AG08396 (cell line): Measurements from ENCODE around the gene GLRX5.
A peak's percentile ranks its signal among the peaks of the same experiment; 100 is the strongest.

ENCODE experiments used
- DNase-seq: peaks from one replicate; pipeline ENCODE4 v3.0.0; 2012; ENCODE audit warnings: low spot score, mixed read lengths

The GLRX5 gene

DNA sequence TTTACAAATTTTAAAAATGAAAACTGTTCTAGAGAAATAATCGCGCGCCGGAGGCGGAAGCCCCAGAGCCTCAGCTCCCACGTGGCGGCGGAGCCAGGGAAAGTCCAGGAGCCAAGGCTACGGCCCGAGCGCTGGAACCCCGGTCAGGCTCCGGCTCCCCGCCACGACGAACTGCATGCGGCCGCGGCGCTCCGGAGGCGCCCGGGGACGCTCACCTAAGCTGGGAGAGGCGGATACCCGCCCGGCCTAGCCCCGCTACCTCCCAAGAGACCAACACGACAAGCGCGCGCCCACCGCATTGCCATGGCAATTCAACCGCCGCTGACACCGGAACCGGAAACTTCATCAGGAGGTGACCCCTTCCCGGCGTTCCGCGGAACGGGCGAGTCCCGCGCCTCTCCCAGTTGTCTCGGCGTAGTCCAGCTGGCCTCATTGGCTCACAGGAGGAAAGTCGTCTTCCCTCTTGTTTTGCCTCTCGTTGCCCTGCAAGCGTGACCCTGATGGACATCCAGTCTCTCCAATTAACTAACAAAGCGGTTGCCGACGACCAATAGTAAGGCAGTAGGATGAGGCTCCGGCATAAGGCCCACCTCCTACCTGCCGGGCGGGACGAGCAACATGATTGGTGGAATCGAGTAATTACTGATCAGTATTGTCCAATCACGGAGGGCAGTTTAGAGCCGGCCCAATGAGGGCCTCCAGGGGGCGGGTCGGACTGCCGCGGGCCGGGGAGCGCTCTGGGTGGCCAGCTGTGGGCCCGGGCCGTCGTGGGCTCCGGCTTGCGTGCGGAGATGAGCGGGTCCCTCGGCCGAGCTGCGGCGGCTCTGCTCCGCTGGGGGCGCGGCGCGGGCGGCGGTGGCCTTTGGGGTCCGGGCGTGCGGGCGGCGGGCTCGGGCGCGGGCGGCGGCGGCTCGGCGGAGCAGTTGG is at the start of gene GLRX5:
Gene GLRX5 (plus strand): TSS at position 752 of the 927 bp plus-strand sequence. CDS start 40 bp downstream, at position 792.
- DNase-seq, result peak; percentile 99

DNA sequence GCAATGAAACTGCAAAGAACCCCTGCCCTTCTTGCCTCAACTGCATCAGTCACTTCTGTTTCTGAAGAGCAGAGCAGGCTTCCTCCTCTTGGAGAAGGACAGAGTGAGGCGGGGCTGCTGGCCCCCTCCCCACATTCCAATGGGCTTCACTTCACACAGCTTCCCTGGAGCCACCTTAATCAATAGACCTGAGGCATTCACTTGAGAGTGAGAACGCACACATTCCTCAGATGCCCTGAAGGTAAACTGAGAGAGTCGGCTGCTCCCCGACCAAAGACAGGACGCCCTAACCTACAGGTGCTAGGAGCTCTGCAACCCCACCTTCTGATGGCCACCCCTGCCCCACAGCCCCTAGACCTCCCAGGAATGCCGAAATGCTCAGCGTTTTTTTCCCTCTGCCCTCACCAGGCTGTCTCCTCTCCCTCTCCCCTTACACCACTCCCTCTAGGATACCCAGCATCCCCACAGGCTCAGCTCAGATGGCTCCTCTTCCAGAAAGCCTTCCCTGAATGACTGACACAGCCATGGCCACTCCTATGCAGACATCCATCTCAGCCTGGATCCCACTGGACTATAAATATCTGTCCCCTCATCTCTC is 49.5 kb upstream of the GLRX5 start:
- no peak for DNase-seq

DNA sequence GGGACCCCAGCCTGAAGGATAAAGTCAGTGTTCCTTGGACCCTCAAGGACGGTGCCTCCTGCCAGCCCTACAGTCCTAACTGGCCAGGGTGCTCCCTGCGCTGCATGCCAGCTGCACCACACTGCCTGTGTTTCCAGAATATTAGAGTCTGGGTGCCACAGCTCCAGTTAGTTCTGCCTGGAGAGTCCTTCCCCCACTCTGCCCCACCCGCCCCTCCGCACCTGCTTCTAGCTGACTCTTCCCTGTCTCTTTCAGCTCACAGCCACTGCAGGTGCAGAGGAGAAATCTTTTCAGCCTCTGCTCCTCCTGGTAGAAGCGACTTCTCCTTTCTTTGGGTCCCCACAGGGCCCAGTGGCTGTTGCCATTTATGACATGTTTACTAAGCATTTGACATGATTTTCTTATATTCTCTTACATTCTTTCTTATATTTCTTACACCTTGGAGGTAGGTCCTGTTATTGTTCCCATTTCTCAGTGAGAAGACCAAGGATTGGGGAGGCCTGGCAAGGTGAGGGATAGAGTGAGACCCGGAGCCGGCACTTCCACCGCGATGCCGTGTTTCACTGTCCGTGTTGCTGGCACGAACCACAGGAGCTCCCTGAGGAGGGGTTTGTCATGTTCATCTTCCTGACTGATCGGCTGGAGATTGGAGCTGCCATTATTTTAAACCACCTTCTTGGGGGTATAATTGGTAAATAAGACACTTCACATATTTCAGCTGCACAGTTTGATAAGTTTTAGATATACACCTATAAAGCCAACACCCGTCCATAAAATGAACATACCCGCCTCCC is 47.8 kb upstream of the GLRX5 start:
- DNase-seq, result no peak

DNA sequence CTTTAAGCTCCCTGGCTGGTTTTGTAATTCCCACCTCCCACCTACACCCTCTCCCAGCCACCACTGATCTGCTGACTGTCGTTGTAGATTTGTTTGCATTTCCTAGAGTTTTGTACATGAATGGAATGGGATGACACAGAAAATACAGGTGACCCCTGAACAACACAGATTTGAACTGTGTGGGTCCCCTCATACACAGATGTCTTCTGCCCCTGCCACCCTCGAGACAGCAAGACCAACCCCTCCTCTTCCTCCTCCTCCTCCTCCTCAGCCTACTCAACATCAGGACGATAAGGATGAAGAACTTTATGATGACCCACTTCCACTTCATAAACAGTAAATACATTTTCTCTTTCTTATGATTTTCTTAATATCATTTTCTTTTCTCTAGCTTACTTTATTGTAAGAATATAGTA is 47.2 kb upstream of the GLRX5 start:
- DNase-seq, result no peak

DNA sequence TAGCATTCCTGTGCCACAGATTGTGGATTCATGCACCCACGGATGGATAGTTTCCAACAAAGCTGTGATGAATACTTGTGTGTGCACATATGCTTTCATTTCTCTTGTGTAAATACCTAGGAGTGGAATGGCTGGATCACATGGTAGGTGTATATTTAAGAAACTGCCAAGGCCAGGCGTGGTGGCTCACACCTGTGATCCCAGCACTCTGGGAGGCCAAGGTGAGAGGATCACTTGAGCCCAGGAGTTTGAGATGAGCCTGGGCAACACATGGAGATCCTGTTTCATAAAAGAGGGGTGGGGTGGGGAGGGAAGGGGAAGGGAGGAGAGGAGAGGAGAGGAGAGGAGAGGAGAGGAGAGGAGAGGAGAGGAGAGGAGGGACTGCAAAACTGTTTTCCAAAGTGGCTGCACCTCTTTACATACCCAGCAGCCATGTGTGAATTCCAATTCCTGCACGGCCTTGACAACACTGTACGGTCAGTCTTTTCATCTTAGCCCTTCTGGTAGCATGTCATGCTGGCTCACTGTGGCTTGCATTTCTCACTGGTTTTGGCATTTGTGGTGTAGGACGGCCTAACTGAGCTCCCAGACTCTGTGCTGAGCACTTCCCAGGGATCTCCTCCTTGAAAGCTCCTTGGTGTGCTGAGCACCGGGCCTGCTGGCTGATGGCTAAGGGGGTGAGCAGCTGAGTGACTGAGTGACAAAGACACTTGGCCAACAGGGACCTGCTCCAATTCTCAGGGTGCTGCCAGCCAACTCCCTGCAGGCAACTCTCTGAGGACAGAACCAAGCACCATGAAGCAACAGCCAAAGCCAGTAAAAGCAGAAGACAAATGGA is 46.3 kb upstream of the GLRX5 start:
- DNase-seq, result peak; percentile 46

DNA sequence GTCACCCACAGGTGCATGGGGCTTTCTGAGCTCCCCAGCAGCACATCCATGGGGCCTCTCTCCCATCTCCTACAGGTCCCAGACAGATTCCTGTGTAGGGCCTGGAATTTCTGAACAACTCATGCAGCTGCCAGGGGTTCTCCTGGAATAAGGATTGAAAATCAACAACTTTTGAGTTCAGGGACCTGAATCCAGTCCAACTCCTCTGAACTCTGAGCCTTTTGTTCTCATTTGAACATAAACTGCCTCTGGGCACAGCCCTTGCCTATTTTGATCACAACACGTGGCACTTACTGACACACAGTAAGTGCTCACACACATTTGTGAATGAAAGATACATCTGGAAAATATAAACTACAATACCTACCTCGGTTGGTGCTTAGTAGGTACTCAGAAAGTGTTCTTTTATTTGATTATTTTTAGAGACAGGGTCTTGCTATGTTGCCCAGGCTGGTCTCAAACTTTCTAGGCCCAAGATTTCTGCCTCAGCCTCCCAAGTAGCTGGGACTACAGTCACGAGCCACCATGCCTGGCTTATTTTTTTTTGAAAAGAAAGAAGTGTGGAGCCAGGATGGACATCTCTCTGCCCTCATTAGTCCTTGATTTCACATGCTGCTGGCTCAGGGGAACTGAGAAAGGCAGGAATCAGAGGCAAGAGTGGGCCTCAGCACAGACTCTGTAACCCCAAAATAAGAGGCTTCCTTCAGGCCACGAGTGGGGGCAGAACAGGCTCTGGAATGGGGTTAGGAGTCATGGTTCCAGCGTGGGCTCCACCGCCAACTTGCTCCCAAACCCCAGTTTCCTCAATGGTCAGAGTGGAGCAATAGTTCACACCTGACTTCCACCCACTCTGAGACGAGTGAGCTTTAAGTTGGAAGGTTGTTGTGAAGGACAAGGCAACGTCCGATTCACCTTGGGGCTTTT is 45.4 kb upstream of the GLRX5 start:
- DNase-seq, result no peak

DNA sequence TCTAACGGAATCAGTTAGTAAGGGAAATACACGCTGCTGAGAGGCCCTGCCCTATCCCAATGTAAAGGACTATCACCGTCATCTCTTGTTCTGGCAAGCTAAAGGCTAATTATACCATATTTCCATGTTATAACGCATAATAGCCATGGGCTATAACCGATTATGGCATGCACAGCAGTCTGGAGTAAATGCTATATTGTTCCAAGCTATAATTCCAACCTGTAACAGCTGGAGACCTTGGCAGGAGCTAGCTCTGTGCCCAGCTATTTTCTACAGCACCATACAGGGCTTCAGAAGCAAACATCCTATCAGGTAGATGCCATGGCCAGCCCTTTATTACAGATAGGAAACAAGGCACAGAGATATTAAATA is 44.7 kb upstream of the GLRX5 start:
- no peak for DNase-seq

DNA sequence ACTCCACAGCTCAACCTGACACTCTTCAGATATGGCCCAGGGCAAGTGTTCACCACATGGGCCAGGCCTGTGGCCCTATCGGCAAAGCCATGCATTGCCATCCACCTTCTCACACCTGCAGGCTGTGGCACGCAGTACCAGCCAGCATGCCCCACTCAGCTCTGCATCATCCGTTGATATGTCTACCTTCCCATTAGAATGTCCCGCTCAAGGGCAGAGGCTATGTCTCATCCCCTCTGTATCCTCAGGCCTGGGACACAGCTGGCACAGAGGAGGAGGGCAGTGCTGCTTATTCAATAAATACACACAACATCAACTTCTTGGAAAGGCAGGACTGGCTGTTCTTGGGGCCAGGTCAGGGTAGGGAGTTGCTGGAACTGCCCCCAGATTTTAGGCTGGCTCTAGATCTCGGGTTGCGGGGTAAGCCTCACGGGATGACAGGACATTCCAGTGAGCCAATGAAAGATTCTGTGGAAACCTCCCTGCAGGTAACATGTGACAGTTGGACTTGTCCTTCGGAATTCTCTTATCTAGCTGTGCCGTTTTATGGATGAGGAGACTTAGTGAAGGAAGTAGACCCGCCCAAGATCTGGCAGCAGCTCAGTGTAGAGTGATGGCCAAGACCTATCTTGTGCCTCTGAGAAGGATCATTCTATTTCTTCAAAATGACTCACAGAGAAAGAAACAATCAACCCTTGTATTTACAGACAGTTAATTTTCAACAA is 44.0 kb upstream of the GLRX5 start:
- DNase-seq, result no peak

DNA sequence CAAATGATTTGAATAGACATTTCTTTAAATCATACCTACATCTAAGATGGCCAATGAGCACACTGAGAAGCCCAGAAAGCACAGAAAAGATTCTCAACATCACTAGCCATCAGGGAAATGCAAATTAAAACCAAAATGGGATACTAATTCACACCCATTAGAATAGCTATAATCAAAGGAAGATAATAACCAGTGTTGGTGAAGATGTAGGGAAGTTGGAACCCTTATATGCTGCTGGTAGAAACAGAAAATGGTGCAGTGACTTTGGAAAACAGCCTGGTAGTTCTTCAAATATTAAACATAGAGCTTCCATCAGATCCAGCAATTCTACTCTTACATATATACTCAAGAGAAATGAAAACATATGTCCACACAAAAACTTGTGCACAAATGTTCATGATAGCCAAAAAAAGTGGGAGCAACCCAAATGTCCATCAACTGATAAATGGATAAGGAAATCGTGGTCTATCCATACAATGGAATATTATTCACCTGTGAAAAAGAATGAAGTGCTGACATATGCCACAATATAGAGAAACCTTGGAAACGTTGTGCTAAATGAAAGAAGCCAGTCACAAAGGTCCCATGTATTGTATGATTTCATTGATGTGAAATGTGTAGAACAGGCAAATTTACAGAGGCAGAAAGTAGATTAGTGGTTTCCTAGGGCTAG is 42.8 kb upstream of the GLRX5 start:
- DNase-seq, result no peak

DNA sequence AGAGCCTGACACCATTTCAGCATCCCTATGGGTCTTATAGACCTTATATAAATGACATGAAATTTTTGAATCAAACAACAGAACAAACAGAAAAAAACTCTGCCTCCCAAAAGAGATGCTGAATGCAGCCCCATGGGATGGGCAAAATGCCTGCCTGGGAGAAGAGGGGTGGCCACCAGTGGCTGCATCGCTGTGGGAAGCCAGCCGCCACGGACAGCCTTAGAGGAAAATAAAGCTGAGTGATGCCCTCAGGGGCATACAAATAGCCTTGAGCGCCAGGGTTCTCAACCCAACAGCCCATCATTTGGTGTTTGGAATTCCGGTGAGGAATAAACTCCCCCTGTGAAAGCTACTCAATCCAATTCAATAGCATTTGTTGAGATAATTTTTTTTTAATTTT is 41.3 kb upstream of the GLRX5 start:
- no peak for DNase-seq

DNA sequence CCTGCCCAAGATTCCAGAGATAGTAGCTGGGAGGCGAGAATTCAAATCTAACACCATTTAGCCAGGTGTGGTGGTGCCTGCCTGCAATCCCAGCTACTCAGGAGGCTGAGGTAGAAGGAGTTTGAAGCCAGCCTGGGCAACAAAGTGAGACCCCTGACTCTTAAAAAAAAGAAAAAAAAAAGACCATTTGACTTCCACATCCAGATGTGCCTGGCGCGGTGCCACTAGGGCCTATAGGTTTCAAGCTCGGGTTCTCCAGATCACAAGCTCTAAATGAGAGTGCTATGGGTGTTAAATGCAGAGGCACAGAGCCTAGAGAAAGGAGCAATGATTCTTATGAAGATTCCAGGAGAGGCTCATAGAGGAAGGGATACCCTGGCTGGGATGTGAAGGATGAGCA is 40.9 kb upstream of the GLRX5 start:
- DNase-seq, result no peak

DNA sequence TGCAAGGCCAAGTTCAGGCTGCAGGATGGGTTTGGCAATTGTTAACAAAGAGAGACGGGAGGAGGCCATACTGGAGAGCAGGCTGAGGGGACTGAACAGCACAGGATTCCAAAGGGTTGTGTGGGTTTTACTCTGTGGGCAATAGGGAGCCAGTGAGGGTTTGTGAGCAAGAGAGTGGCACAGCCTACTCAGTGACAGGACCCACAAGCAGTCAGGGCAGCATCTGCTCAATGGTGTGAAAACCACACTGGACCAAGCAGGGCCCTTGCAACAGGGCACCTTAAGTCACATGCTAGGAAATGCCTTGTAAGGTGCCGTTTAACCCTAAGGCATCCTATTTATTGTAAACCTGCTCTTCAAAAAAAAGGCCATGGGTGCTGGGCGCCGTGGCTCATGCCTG is 40.4 kb upstream of the GLRX5 start:
- no peak for DNase-seq

DNA sequence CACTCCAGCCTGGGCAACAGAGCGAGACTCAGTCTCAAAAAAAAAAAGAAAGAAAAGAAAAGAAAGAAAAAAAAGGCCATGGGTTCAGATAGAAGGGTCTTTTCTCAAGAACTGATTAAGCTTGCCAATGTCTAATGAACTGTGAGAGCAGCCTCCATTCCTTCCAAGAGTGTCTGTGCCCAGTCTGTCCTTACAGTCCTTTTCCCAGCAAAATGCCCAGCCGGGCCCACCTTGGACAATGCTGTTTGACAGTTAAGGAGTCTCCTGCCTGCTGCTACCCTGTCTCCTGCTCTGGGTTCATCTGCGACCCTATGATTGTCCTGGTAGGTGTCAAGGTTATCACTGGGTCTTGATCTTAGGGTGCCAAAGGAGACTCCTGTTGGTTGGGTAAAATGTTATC is 39.8 kb upstream of the GLRX5 start:
- no peak for DNase-seq

DNA sequence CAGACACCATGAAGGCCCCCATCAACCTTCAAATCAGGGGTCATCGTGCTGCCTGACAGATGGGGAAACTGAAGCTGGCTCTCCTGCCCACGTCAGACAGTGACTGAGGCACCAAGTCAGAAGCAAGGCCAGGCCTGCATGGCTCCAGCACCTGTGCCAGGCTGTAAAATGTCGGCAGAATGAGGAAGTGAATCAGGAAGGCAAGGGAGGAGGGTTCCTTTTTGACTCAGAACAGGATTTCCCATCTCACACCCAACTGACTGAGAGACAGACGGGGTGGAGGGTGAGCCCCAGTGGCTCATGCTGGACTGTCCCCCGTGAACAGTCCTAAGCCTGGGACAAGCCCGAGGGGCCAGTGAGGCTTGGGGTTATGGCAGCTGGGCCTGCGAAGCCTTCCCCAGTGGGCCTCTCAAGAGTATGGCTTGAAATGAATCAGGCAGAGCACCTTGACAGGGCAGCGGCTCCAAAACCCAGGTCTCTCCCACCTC is 39.3 kb upstream of the GLRX5 start:
- DNase-seq, result no peak

DNA sequence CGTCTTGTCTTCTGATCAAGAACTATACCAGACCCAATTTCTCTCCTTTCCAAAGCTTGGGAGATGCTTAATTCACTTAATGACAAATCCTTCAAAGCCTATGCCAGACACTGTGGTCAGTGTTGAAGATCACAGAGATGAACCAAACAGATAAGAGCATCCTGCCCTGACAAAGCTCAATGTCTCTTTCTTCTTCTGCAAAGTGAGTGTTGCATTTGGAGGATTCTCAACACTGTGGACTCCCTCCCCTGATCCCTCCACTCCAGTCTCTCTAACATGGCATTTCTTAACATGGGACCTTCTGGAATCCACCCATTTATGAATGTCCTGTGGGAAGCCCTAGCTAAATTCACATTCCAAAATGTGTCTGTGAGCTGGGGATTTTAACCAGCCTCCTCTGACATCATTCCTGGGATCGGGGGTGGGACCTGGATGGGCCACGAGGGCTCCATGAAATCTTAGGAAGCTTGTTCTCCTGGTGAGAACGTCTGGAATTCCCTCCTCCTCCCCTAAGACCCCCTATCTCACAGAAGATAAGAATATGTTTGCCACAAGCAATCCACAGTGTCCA is 38.7 kb upstream of the GLRX5 start:
- DNase-seq, result no peak

DNA sequence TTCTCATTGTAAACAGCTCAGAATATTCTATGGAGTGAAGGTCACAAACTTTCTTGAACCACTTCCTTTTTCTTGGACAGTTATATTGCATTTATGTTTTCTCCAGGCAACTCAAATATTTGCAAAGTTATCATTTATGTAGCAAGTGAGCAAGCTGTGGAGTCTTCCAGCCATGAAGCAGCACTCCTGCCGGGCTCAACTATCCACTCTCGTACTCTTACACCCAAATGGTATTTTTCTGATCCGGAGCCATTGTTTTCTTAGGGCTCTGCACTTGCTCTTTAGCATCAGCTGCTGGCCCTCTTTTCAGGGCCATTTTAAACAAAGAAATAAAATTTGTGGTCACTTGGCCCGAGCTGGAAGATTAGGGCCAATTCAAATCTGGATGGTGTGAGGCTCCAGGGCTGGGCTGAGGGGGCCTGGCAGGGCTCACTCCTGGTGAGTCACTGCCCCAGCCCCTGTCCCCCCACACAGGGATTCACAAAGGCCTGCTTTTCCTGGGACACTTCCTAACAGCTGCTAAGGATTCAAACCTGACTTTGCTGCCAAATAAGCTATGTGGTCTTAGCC is 38.1 kb upstream of the GLRX5 start:
- DNase-seq, result peak; percentile 25

DNA sequence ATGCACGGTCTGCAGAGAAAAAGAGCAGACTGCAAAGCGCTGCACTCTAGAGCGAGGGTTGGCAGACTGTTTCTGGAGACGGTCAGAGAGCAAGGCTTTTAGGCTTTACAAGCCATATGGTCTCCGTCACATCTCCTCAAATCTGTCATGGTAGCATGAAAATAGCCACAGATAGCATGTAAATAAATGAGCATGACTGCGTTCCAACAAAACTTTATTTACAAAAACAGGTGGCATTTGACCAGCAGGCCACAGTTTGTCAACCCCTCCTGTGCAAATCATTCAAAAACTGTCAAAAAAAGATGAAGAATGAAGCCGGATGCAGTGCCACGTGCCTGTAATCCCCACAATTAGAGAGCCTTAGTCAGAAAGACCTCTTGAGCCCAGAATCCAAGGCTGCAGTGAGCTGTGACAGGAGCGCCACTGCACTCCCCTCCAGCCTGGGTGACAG is 37.3 kb upstream of the GLRX5 start:
- no peak for DNase-seq

DNA sequence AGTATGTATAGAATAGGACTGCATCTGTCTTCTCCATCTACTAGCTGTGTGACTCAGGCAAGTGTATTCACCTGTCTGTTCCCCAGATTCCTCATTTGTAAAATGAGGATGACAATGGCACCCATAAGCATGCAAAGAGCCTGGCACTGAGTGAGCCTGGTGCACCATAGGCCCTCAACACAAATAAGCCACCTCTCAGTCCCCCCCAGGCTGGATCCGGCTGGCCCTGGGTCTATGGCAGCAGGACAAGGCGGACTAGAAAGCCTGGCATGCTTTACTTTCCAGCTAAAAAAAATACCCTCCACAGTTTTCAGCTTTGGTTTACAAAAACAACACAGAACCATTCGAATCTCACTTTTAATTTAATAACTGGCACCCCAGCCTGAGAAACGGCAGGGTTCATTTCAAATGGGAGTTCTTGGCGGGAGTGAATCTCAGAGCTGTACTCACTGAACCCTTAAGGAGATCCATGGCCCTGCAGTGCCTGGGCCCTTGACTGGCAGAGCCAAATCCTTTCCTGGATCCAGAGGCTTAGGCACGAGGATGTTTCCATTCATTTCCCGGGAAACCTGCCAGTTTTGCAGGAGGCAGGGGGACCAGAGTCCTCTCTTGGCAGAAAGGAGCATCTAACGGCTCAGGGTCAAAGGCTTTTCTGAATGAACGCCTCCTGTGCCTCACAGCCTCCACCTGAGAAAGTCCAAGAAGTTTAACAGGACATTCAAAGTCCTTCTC is 36.1 kb upstream of the GLRX5 start:
- DNase-seq, result peak; percentile 26
